Stimulated activated CD8-positive, alpha-beta memory T cell treated with anti-CD3 and anti-CD28 coated beads, Interleukin-2, amount 100 ng/mL, for 48 hours (primary cell): ENCODE data around the gene ATP2A3.

Experiments used
- DNase-seq, 2 donors: peaks; one replicate each; pipeline ENCODE4 v3.0.0-alpha.2; 2020; ENCODE audit warnings: low read depth in 2 of 2

Gene ATP2A3

GRCh38 chr17:3972931-3973330 is 8.7 kb upstream of the ATP2A3 start:
- DNase-seq: no peak

GRCh38 chr17:3972281-3972731 is 8.1 kb upstream of the ATP2A3 start:
- no peak for DNase-seq

GRCh38 chr17:3970668-3971067 is 6.4 kb upstream of the ATP2A3 start:
- DNase-seq: no peak

- DNase-seq: no peak
Observed at GRCh38 chr17:3969963-3970362, 5.7 kb upstream of the ATP2A3 start.

GRCh38 chr17:3968886-3969524 is 4.8 kb upstream of the ATP2A3 start:
- DNase-seq: no peak

GRCh38 chr17:3968015-3968414 is 3.8 kb upstream of the ATP2A3 start:
- no peak for DNase-seq

- no peak for DNase-seq
Observed at GRCh38 chr17:3966720-3967363, 2.6 kb upstream of the ATP2A3 start.

GRCh38 chr17:3965118-3965800 is 1.0 kb upstream of the ATP2A3 start:
- peak; percentile 52 to 58 for DNase-seq

- DNase-seq: peak in 1 of 2 donors; percentile 44
Observed at GRCh38 chr17:3963237-3964201, 718 bp downstream of the ATP2A3 start.

GRCh38 chr17:3962965-3963236 is 1.3 kb downstream of the ATP2A3 start:
- no peak for DNase-seq

GRCh38 chr17:3962217-3962964 is 1.8 kb downstream of the ATP2A3 start:
- no peak for DNase-seq

GRCh38 chr17:3961564-3962047 is 2.6 kb downstream of the ATP2A3 start:
- no peak for DNase-seq

- DNase-seq: no peak
Observed at GRCh38 chr17:3960764-3961163, 3.5 kb downstream of the ATP2A3 start.

- DNase-seq: no peak
Observed at GRCh38 chr17:3959921-3960601, 4.2 kb downstream of the ATP2A3 start.

- no peak for DNase-seq
Observed at GRCh38 chr17:3959295-3959899, 4.8 kb downstream of the ATP2A3 start.

GRCh38 chr17:3957735-3958599 is 6.3 kb downstream of the ATP2A3 start:
- no peak for DNase-seq

GRCh38 chr17:3956983-3957382 is 7.3 kb downstream of the ATP2A3 start:
- no peak for DNase-seq

- no peak for DNase-seq
Observed at GRCh38 chr17:3956327-3956957, 7.8 kb downstream of the ATP2A3 start.

- DNase-seq: no peak
Observed at GRCh38 chr17:3955673-3955988, 8.6 kb downstream of the ATP2A3 start.
